Lower lobe of right lung (tissue), 2 donors: ENCODE measurements around the gene NTRK2. TPM values are rescaled to one million over a fixed set of nuclear protein-coding genes. Genes with fewer than 3 reads are reported as not detected.

Source experiments
- ATAC-seq, 2 donors: fragments of 200-7000 bp; cut with Tn5 transposase; one replicate each; pipeline ENCODE4 v1.9.1; 2020 to 2022; ENCODE audit warnings: mild to moderate bottlenecking in 2 of 2, moderate library complexity in 2 of 2
- DNase-seq: peaks from one replicate; pipeline ENCODE4 v3.0.0-alpha.2; 2020
- H3K27ac ChIP-seq: fragments of 200-600 bp; one replicate; pipeline ENCODE4 v1.8.0; 2022
- H3K27me3 ChIP-seq: fragments of 200-600 bp; one replicate; pipeline ENCODE4 v1.8.0; 2022; ENCODE audit warnings: low read depth
- H3K36me3 ChIP-seq: fragments of 200-600 bp; one replicate; pipeline ENCODE4 v1.8.0; 2022; ENCODE audit warnings: mild to moderate bottlenecking
- H3K4me1 ChIP-seq: fragments of 200-600 bp; one replicate; pipeline ENCODE4 v1.8.0; 2022
- H3K4me3 ChIP-seq: fragments of 200-600 bp; one replicate; pipeline ENCODE4 v1.8.0; 2022; ENCODE audit warnings: mild to moderate bottlenecking
- H3K9me3 ChIP-seq: fragments of 200-600 bp; one replicate; pipeline ENCODE4 v1.8.0; 2022
- CTCF ChIP-seq: fragments of 200-600 bp; IDR thresholded peaks from one replicate; pipeline ENCODE4 v1.8.0; 2022; ENCODE audit warnings: antibody characterized with exemption, mild to moderate bottlenecking
- intact Hi-C: fragments of 100-400 bp; cut with DNase I; formaldehyde crosslinking; loops from one replicate; pipeline ENCODE4 v1.11.0; 2022
- total RNA-seq: library from RNA; stranded (reverse); fragmentation: NEBNext Ultra II Directional; extraction: Animal tissue kit (Norgen Biotek cat#: 25700); gene quantifications from one replicate; pipeline ENCODE4 v1.2.1, GENCODE V29; 2021
- donor health status: DM: no; HTN: yes; CAD: no; lungs with severe emphysema.

Gene NTRK2
- total RNA-seq, 1 donor from 2014 or later: 7.7 TPM

GRCh38 chr9:84642553-84643141 lies 26.9 kb upstream of the NTRK2 start:
- Histone ChIP-seq H3K4me1 (no peaks in the 10 kb centered on the region), H3K4me3 (no peak overlapping the region), H3K9me3 (no peaks in the 10 kb centered on the region), H3K27me3 (no peaks in the 10 kb centered on the region), H3K36me3 (no peaks in the 10 kb centered on the region), H3K27ac (no peak overlapping the region)
- DNase-seq: no peak
- no peak for ATAC-seq
- intact Hi-C loops: no loop called here
- no peak for TF ChIP-seq CTCF

- no peak for TF ChIP-seq CTCF
- no peak overlapping the region for H3K27ac ChIP-seq
- H3K36me3 ChIP-seq: no peaks in the 10 kb centered on the region
- ATAC-seq: no peak
- H3K4me1 ChIP-seq: no peaks in the 10 kb centered on the region
- H3K9me3 ChIP-seq: no peaks in the 10 kb centered on the region
- no peak overlapping the region for H3K4me3 ChIP-seq
- intact Hi-C loops: no loop called here
- H3K27me3 ChIP-seq: no peaks in the 10 kb centered on the region
- no peak for DNase-seq
Observed at GRCh38 chr9:84647699-84648098, 21.8 kb upstream of the NTRK2 start.

- no peak for ATAC-seq
- Histone ChIP-seq H3K27ac (no peak overlapping the region), H3K9me3 (no peaks in the 10 kb centered on the region), H3K4me1 (no peaks in the 10 kb centered on the region), H3K27me3 (peaks cover 3% of the 10 kb centered on the region), H3K4me3 (no peak overlapping the region), H3K36me3 (no peaks in the 10 kb centered on the region)
- intact Hi-C loops: no loop called here
- DNase-seq: no peak
- TF ChIP-seq CTCF: no peak
Observed at GRCh38 chr9:84652496-84653120, 16.9 kb upstream of the NTRK2 start.

GRCh38 chr9:84655447-84655846 lies 14.1 kb upstream of the NTRK2 start:
- Histone ChIP-seq H3K4me1 (no peaks in the 10 kb centered on the region), H3K36me3 (no peaks in the 10 kb centered on the region), H3K4me3 (no peak overlapping the region), H3K9me3 (no peaks in the 10 kb centered on the region), H3K27ac (no peak overlapping the region), H3K27me3 (peaks cover 3% of the 10 kb centered on the region)
- intact Hi-C loops: no loop called here
- no peak for DNase-seq
- ATAC-seq: no peak
- no peak for TF ChIP-seq CTCF

- H3K9me3 ChIP-seq: no peaks in the 10 kb centered on the region
- DNase-seq: no peak
- H3K4me3 ChIP-seq: no peak overlapping the region
- H3K4me1 ChIP-seq: no peaks in the 10 kb centered on the region
- no peak for ATAC-seq
- H3K27ac ChIP-seq: no peak overlapping the region
- no peaks in the 10 kb centered on the region for H3K36me3 ChIP-seq
- intact Hi-C loops: no loop called here
- H3K27me3 ChIP-seq: no peaks in the 10 kb centered on the region
- no peak for TF ChIP-seq CTCF
Observed at GRCh38 chr9:84659313-84659712, 10.2 kb upstream of the NTRK2 start.
